VCaP (cell line): ENCODE measurements around the gene BBS9.

Experiments
- H3K27ac ChIP-seq: fragments of 450-650 bp; 2 replicates; pipeline ENCODE4 v1.5.1; 2017
- TF ChIP-seq, protein P1 (sequence below): fragments of 450-650 bp; conservative IDR thresholded peaks from 2 replicates; pipeline ENCODE4 v1.5.1; 2017; ENCODE audit warnings: mild to moderate bottlenecking, moderate library complexity

Gene BBS9

DNA sequence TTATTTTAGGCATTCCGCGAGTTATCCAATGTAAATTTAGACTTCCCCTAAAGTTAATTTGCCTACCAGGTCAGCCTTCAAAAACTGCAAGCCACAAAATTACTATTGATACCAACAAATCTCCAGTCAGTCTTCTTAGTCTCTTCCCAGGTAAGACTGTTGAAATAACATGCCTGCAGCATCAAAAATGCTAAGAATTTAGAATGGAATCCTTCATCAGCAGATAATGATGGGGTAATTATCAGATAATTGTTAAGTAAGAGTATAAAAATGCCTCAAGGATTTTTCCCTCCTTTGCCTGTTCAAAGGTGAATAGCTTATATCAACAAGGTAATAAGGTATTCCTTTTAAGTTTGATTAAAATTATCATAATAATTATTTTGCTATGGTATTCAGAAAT is 228.5 kb downstream of the BBS9 start:
- TF ChIP-seq, protein P1, sequence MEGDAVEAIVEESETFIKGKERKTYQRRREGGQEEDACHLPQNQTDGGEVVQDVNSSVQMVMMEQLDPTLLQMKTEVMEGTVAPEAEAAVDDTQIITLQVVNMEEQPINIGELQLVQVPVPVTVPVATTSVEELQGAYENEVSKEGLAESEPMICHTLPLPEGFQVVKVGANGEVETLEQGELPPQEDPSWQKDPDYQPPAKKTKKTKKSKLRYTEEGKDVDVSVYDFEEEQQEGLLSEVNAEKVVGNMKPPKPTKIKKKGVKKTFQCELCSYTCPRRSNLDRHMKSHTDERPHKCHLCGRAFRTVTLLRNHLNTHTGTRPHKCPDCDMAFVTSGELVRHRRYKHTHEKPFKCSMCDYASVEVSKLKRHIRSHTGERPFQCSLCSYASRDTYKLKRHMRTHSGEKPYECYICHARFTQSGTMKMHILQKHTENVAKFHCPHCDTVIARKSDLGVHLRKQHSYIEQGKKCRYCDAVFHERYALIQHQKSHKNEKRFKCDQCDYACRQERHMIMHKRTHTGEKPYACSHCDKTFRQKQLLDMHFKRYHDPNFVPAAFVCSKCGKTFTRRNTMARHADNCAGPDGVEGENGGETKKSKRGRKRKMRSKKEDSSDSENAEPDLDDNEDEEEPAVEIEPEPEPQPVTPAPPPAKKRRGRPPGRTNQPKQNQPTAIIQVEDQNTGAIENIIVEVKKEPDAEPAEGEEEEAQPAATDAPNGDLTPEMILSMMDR, result no peak
- no peak overlapping the region for H3K27ac ChIP-seq

DNA sequence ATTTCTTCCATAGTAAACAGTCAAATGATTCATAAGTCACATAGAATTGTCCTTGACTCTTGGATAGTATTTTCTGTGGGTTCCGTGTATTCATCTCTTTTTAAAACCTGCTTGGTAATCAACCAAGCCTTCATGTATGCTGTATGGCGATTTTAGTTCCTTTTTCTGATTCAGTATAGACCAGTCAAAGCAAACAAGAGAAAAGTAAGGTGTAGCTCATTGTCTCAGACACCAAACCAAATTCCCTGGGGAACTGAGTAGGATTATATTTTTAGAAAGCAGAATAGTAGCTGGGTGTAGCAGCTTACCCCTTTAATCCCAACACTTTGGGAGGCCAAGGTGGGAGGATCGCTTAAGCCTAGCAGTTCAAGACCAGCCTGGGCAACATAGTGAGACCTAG is 240.5 kb downstream of the BBS9 start:
- H3K27ac ChIP-seq, result no peak overlapping the region
- TF ChIP-seq, protein P1, result no peak

DNA sequence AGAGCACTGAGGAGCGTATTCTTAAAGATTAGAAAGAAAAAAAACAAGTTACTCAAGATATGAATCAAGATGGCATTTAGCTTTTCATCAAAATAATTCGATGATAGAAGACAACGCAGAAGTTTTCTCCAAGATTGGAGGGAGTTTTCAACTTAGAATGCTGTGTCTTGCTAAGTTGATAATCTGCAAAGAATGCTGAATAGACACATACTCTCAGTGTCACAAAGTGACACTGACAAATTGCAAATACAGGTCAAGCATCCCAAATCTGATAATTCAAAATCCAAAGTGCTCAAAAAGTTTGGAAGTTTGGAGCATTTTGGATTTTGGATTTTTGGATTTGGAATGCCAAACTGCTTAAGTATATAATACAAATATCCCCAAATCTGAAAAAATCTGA is 243.8 kb downstream of the BBS9 start:
- TF ChIP-seq, protein P1, result no peak
- no peak overlapping the region for H3K27ac ChIP-seq

DNA sequence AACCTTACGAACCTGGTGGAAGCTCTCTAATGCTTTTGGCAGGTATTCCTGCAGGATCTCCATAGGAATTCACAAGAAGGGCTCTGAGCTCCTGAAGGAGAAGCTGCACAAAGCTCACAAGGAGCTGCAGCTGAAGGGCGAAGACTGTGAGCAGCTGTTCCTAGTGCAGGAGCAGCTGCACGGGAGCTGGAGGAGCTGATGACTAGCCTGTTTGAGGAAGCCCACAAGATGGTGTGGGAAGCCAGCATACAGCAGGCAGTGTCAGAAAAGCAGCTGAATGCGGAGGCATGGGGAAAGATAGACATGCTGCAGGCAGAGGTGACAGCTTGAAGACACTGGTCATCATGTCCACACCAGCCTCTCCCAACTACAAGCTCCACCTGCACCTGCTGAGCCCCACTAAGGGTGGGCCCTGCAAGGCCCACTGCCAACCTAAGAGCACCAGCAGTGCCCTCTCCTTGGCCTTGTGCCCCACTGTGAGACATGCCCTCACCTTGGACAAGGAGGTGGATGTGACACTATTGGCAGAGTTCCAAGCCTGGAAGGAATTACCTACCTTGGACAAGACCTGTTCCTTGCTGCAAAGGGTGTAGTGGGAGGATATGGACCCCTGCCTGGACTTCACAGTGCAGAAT is 250.6 kb downstream of the BBS9 start:
- no peak overlapping the region for H3K27ac ChIP-seq
- TF ChIP-seq, protein P1, result no peak

DNA sequence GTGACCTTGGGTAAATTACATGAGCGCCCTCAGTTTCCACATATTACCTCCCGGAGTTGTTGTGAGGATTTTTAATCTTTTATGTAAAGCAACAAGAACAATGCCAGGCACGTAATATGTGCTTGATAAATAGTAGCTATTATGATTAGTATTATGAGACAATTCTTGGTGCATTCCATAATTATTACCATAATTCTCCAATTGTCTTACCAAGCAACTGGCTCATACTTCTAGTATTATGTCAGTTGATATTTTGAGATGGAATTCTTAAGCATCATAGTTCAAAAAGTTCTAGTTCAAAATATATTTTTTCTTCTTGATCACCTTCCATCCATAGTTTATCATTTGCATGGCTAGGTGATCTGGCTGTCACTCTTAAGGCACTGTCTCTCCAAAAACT is 259.0 kb downstream of the BBS9 start:
- no peak overlapping the region for H3K27ac ChIP-seq
- TF ChIP-seq, protein P1, result no peak

DNA sequence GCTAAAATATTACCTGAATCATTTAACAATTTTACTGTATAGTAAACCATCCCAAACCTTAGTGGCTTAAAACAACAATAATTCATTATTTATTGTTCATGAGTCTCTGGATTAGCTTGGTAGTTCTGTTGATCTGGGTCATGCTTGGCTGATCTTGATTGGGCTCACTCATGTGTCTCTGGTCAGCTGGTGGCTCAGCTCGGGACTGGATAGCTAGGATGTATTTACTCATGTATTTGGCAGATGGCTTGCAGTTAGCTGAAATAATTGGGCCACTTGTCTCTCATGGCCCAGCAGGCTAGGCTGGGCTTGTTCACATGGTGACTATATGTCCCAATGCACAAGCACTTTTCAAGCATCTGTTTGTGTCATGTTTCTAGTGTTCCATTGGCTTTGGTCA is 262.8 kb downstream of the BBS9 start:
- TF ChIP-seq, protein P1, result no peak
- no peak overlapping the region for H3K27ac ChIP-seq

DNA sequence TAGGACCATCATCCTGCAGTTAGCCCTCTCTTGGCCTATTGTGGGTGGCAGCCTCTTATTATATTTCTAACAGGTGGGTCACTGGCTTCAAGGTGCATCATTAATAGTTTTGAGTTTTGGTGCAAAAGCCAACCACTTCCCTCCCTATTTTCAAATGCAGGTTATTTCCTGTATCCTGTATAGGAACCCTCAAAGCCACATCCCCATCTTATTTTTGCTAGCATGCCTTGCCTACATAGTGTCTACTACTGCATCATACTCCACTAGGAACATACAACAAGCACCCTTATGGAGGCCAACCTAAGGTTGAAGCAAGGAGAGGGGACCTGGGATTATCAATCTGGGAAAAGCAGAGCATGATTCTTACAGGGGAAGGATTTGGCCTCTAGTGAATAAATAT is 264.4 kb downstream of the BBS9 start:
- no peak overlapping the region for H3K27ac ChIP-seq
- TF ChIP-seq, protein P1, result no peak
